Activated naive CD8-positive, alpha-beta T cell treated with anti-CD3 and anti-CD28 coated beads, Interleukin-2, amount 10 ng/mL, durations not matched to agents 7 days and 5 days (primary cell): Measurements from ENCODE around the gene BANF2. TPM values are rescaled to one million over a fixed set of nuclear protein-coding genes. Genes with fewer than 3 reads are reported as not detected.
"Not testable (repeated sequence)": the region's sequence is repeated elsewhere in the genome, so short reads cannot be mapped to it uniquely, and the experiment has no call there.

Experiments
- ATAC-seq: fragments of 150-1000 bp; cut with Tn5 transposase; one replicate; pipeline ENCODE4 v1.10.0; 2021; ENCODE audit warnings: low read depth, moderate library complexity
- POLR2A ChIA-PET: fragments of 350-600 bp; sonication (Branson Sonifier 250); formaldehyde crosslinking; loops from one replicate; lab custom pipeline; 2021; ENCODE audit warnings: antibody characterized with exemption; lab: Charles Lee
- DNase-seq: peaks from one replicate; pipeline ENCODE4 v3.0.0; 2021
- H3K27ac Mint-ChIP-seq: one replicate; pipeline ENCODE4 v1.8.0; 2022; ENCODE audit warnings: mild to moderate bottlenecking, mixed read lengths
- H3K27me3 Mint-ChIP-seq: one replicate; pipeline ENCODE4 v1.8.0; 2022; ENCODE audit warnings: mild to moderate bottlenecking, moderate library complexity, mixed read lengths
- H3K36me3 Mint-ChIP-seq: one replicate; pipeline ENCODE4 v1.8.0; 2021; ENCODE audit warnings: mild to moderate bottlenecking, mixed read lengths
- H3K4me1 Mint-ChIP-seq: one replicate; pipeline ENCODE4 v1.8.0; 2021; ENCODE audit warnings: mixed read lengths
- H3K4me3 Mint-ChIP-seq: one replicate; pipeline ENCODE4 v1.8.0; 2022; ENCODE audit warnings: mild to moderate bottlenecking, moderate library complexity, mixed read lengths
- H3K9me3 Mint-ChIP-seq: one replicate; pipeline ENCODE4 v1.8.0; 2021; ENCODE audit warnings: mixed read lengths
- total RNA-seq, 2 experiments: library from RNA; stranded (reverse); gene quantifications; one replicate each; pipeline ENCODE4 v1.2.3, GENCODE V29; 2021

Gene BANF2
- total RNA-seq, 2 experiments from 2014 or later: not detected

GRCh38 chr20:17696287-17696686 is 3.5 kb upstream of the BANF2 start:
- Mint-ChIP-seq H3K9me3 (peaks cover 4% of the 10 kb centered on the region), H3K27ac (no peak overlapping the region), H3K4me3 (no peak overlapping the region), H3K27me3 (peaks cover 12% of the 10 kb centered on the region), H3K4me1 (no peaks in the 10 kb centered on the region), H3K36me3 (no peaks in the 10 kb centered on the region)
- POLR2A ChIA-PET: no interaction called here
- no peak for ATAC-seq
- no peak for DNase-seq

GRCh38 chr20:17697171-17697570 is 2.6 kb upstream of the BANF2 start:
- H3K36me3 Mint-ChIP-seq: no peaks in the 10 kb centered on the region
- H3K4me1 Mint-ChIP-seq: no peaks in the 10 kb centered on the region
- peaks cover 8% of the 10 kb centered on the region for H3K27me3 Mint-ChIP-seq
- no peak overlapping the region for H3K4me3 Mint-ChIP-seq
- POLR2A ChIA-PET: no interaction called here
- no peak for ATAC-seq
- no peak overlapping the region for H3K27ac Mint-ChIP-seq
- DNase-seq: no peak
- peaks cover 4% of the 10 kb centered on the region for H3K9me3 Mint-ChIP-seq

- no peak overlapping the region for H3K4me3 Mint-ChIP-seq
- no peaks in the 10 kb centered on the region for H3K4me1 Mint-ChIP-seq
- DNase-seq: no peak
- peaks cover 4% of the 10 kb centered on the region for H3K9me3 Mint-ChIP-seq
- H3K27me3 Mint-ChIP-seq: peaks cover 4% of the 10 kb centered on the region
- H3K36me3 Mint-ChIP-seq: no peaks in the 10 kb centered on the region
- no peak for ATAC-seq
- H3K27ac Mint-ChIP-seq: no peak overlapping the region
- POLR2A ChIA-PET: no interaction called here
These were observed 1.4 kb upstream of the BANF2 start for GRCh38 chr20:17698384-17698783.

- ATAC-seq (no peak), DNase-seq (no peak)
- Mint-ChIP-seq H3K4me1 (no peaks in the 10 kb centered on the region), H3K4me3 (no peak overlapping the region), H3K27me3 (peaks cover 2% of the 10 kb centered on the region), H3K36me3 (no peaks in the 10 kb centered on the region), H3K27ac (no peak overlapping the region), H3K9me3 (peaks cover 2% of the 10 kb centered on the region)
- POLR2A ChIA-PET: no interaction called here
These were observed 871 bp downstream of the BANF2 start for GRCh38 chr20:17700637-17701036.

DNA sequence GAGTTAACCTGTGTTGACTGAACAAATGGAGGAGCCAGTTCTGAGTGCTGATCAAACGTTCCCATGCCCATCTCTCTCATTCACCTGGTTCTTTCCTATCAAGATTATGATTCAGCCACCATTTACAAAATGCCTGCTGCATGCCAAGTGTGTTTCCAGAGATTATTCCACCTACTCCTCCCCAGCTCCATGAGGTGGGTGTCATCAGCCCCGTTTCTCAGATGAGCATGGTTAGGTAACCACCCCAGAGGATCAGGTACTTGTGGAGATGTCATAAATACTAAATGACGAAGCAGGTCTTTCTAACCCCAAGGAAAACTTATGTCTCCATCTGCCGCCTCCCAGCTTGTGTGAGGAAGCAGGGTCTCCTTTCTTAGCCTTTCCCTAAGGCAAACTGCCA is 2.1 kb downstream of the BANF2 start:
- Mint-ChIP-seq H3K27ac (no peak overlapping the region), H3K9me3 (no peaks in the 10 kb centered on the region), H3K4me3 (no peak overlapping the region)

GRCh38 chr20:17704589-17705317 is 5.0 kb downstream of the BANF2 start:
- Mint-ChIP-seq H3K4me1 (no peaks in the 10 kb centered on the region), H3K27me3 (peaks cover 3% of the 10 kb centered on the region)

More for the DNA sequence above, 2.1 kb downstream of the BANF2 start:
- DNase-seq (no peak), ATAC-seq (no peak)
- Mint-ChIP-seq H3K4me1 (no peaks in the 10 kb centered on the region), H3K36me3 (no peaks in the 10 kb centered on the region), H3K27me3 (no peaks in the 10 kb centered on the region)
- POLR2A ChIA-PET: no interaction called here

DNA sequence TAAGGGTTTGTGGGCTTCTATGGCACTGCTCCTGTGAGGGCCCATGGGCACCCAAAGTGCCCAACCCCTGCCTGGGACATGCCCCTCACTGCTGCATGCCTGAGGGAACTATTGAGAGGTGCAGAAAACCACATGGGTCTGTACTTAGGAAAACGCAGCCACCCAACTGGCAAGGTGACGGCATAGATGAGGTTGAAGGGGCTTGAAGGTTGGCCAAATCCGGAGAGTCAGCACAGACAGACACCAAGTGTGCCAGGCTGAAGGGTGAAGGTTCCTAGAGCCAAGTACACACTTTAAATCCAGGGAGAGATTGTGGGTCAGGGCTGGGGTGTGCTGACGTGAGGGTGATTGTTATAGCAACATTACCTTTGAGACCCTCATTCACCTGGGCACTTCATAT is 6.2 kb downstream of the BANF2 start:
- POLR2A ChIA-PET: no interaction called here
- Mint-ChIP-seq H3K27me3 (peaks cover 3% of the 10 kb centered on the region), H3K9me3 (no peaks in the 10 kb centered on the region)

More at GRCh38 chr20:17704589-17705317, 5.0 kb downstream of the BANF2 start:
- Mint-ChIP-seq H3K9me3 (no peaks in the 10 kb centered on the region), H3K4me3 (no peak overlapping the region), H3K36me3 (no peaks in the 10 kb centered on the region), H3K27ac (no peak overlapping the region)
- ATAC-seq (no peak), DNase-seq (no peak)
- POLR2A ChIA-PET: no interaction called here

DNA sequence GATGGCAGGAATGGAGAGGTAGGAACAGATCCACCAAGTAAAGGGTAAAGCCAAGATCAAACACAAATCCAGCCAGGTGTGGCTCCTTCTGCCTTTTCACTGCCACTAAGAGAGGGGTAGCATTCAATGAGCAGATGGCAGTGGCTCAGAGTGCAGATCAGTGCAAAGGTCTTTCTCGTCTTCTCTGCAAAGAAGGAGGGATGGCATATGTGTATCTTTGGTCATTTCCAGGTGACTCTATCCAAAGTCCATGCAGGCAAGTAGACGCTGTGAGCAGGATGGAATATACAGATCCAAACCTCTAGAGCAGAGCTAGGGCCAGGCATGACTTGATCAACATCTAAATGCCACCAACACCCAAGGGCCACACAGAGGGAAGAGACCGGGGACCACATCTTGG is 6.9 kb downstream of the BANF2 start:
- Mint-ChIP-seq H3K27me3 (peaks cover 3% of the 10 kb centered on the region), H3K27ac (no peak overlapping the region), H3K36me3 (no peaks in the 10 kb centered on the region), H3K4me3 (no peak overlapping the region), H3K9me3 (no peaks in the 10 kb centered on the region), H3K4me1 (no peaks in the 10 kb centered on the region)
- ATAC-seq (no peak), DNase-seq (no peak)
- POLR2A ChIA-PET: no interaction called here

More for the DNA sequence above, 6.2 kb downstream of the BANF2 start:
- DNase-seq (no peak), ATAC-seq (no peak)
- Mint-ChIP-seq H3K36me3 (no peaks in the 10 kb centered on the region), H3K4me1 (no peaks in the 10 kb centered on the region), H3K4me3 (no peak overlapping the region), H3K27ac (no peak overlapping the region)

DNA sequence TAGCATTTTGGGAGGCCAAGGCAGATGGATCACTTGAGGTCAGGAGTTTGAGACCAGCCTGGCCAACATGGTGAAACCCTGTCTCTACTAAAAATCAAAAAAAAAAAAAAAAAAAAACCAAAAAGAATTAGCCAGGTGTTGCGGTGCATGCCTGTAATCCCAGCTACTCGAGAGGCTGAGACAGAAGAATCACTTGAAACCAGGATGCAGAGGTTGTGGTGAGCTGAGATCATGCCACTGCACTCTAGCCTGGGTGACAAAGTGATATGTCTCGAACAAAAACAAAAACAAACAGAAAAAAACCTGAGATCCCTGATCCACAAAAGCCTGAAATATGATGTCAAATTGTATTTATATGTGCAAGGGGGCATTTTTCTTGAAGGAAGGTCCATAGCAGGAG is 8.2 kb downstream of the BANF2 start:
- H3K4me3 Mint-ChIP-seq, H3K27ac Mint-ChIP-seq, H3K9me3 Mint-ChIP-seq, ATAC-seq, H3K4me1 Mint-ChIP-seq, DNase-seq, H3K27me3 Mint-ChIP-seq, H3K36me3 Mint-ChIP-seq, POLR2A ChIA-PET: not testable (repeated sequence)

DNA sequence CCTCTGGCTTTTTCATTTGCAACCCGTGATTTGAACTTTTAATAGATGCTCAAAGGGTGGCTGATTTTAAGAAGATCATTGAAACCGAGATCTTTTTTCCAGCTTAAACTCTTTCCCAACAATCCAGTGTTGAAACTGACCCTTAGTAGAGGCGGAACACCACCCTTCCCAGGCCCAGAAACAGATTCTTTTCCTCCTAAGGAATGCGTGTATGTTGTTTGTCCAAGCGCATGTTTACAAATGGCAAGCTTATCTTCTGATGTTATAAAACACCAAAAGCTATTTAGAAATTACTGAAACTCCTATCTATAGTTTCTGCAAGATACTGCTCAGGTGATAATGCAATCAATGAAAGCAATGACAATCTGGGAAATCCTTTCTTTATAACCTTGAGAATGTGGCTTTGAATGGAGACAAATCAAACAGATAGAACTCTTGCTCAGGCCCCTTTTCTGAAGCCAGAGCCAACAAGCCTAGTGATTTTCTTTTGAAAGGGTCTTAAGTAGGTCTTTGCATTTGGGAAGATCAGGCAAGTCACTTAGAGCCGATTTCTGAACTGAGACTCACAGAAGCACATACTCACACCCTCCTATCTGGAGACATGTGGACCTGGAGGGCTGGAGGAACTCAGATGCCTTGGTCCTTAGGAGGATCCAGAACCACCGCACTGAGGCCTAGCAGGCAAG is 9.1 kb downstream of the BANF2 start:
- Mint-ChIP-seq H3K9me3 (no peaks in the 10 kb centered on the region), H3K27me3 (peaks cover 5% of the 10 kb centered on the region), H3K4me3 (no peak overlapping the region), H3K4me1 (no peaks in the 10 kb centered on the region), H3K36me3 (no peaks in the 10 kb centered on the region), H3K27ac (no peak overlapping the region)
- POLR2A ChIA-PET: no interaction called here
- ATAC-seq: no peak
- no peak for DNase-seq

GRCh38 chr20:17709361-17710293 is 9.9 kb downstream of the BANF2 start:
- ATAC-seq (no peak), DNase-seq (no peak)
- no peaks in the 10 kb centered on the region for H3K4me1 Mint-ChIP-seq
- POLR2A ChIA-PET: no interaction called here
- H3K27ac Mint-ChIP-seq: no peak overlapping the region
- H3K4me3 Mint-ChIP-seq: no peak overlapping the region
- peaks cover 5% of the 10 kb centered on the region for H3K27me3 Mint-ChIP-seq
- no peaks in the 10 kb centered on the region for H3K36me3 Mint-ChIP-seq
- no peaks in the 10 kb centered on the region for H3K9me3 Mint-ChIP-seq

GRCh38 chr20:17710379-17711266 is 10.9 kb downstream of the BANF2 start:
- no peaks in the 10 kb centered on the region for H3K4me1 Mint-ChIP-seq
- no peak overlapping the region for H3K27ac Mint-ChIP-seq
- no peaks in the 10 kb centered on the region for H3K9me3 Mint-ChIP-seq
- H3K4me3 Mint-ChIP-seq: no peak overlapping the region
- H3K27me3 Mint-ChIP-seq: peaks cover 5% of the 10 kb centered on the region
- ATAC-seq (no peak), DNase-seq (no peak)
- no peaks in the 10 kb centered on the region for H3K36me3 Mint-ChIP-seq
- POLR2A ChIA-PET: no interaction called here

GRCh38 chr20:17711267-17711627 is 11.5 kb downstream of the BANF2 start:
- no peak for ATAC-seq
- no peak for DNase-seq
- no peak overlapping the region for H3K27ac Mint-ChIP-seq
- H3K27me3 Mint-ChIP-seq: peaks cover 5% of the 10 kb centered on the region
- H3K36me3 Mint-ChIP-seq: no peaks in the 10 kb centered on the region
- no peaks in the 10 kb centered on the region for H3K4me1 Mint-ChIP-seq
- H3K9me3 Mint-ChIP-seq: no peaks in the 10 kb centered on the region
- H3K4me3 Mint-ChIP-seq: no peak overlapping the region
- POLR2A ChIA-PET: no interaction called here
